Fibroblast of lung (primary cell): ENCODE data around the gene LAMB2. TPM values are rescaled to one million over a fixed set of nuclear protein-coding genes. Genes with fewer than 3 reads are reported as not detected.
A peak's percentile ranks its signal among the peaks of the same experiment; 100 is the strongest.

Experiments
- DNase-seq, 2 donors: peaks; one replicate each; pipeline versions ENCODE4 v3.0.0 to v3.0.0-alpha.2; 2010; ENCODE audit warnings: low read depth in 2 of 2
- H2AFZ ChIP-seq: 2 replicates; pipeline ENCODE4 v1.5.1; 2012; ENCODE audit warnings: low read length, control low read depth, inconsistent platforms
- H3K27ac ChIP-seq: 2 replicates; pipeline ENCODE4 v1.5.1; 2011; ENCODE audit warnings: low read length, control low read depth; ENCODE audit not compliant: insufficient read depth
- H3K27me3 ChIP-seq: 2 replicates; pipeline ENCODE4 v1.5.1; 2011; ENCODE audit warnings: mild to moderate bottlenecking, low read length; ENCODE audit not compliant: control insufficient read depth, insufficient read depth
- H3K36me3 ChIP-seq: 2 replicates; pipeline ENCODE4 v1.5.1; 2011; ENCODE audit warnings: low read length; ENCODE audit not compliant: control insufficient read depth, insufficient read depth
- H3K4me1 ChIP-seq: 2 replicates; pipeline ENCODE4 v1.5.1; 2011; ENCODE audit warnings: low read length; ENCODE audit not compliant: control insufficient read depth, insufficient read depth; ENCODE audit errors: extremely low read depth
- H3K4me2 ChIP-seq: 2 replicates; pipeline ENCODE4 v1.5.1; 2011; ENCODE audit warnings: low read length, control low read depth; ENCODE audit not compliant: insufficient read depth; ENCODE audit errors: extremely low read depth
- H3K4me3 ChIP-seq, 4 experiments: fragments of 200-600 bp in 1 of 4; sonication (generic) in 1 of 4; replicated peaks in 1 of 4; 2 replicates each; pipeline ENCODE4 v1.5.1; 2011 to 2016; ENCODE audit warnings: low read length in 4 of 4, low read depth in 3 of 4, mild to moderate bottlenecking in 3 of 4, control low read depth in 2 of 4, inconsistent platforms in 1 of 4, mixed read lengths in 1 of 4; ENCODE audit not compliant: insufficient read depth in 1 of 4; ENCODE audit errors: control extremely low read depth in 1 of 4
- H3K79me2 ChIP-seq: 2 replicates; pipeline ENCODE4 v1.5.1; 2012; ENCODE audit warnings: mild to moderate bottlenecking, low read length, inconsistent platforms; ENCODE audit not compliant: control insufficient read depth, insufficient read depth
- H3K9ac ChIP-seq: 2 replicates; pipeline ENCODE4 v1.5.1; 2011; ENCODE audit warnings: mild to moderate bottlenecking, low read length, control low read depth; ENCODE audit not compliant: insufficient read depth
- H3K9me3 ChIP-seq: 2 replicates; pipeline ENCODE4 v1.5.1; 2012; ENCODE audit warnings: low read depth, low read length; ENCODE audit not compliant: control insufficient read depth, insufficient read depth
- H4K20me1 ChIP-seq: 2 replicates; pipeline ENCODE4 v1.5.1; 2011; ENCODE audit warnings: low read length; ENCODE audit not compliant: control insufficient read depth, insufficient read depth; ENCODE audit errors: extremely low read depth
- CTCF ChIP-seq, 2 donors: IDR thresholded peaks in 1 of 2; conservative IDR thresholded peaks in 1 of 2; 1 replicate in 1 of 2; 2 replicates in 1 of 2; pipeline ENCODE4 v1.5.1; 2011 to 2012; ENCODE audit warnings: low read length in 2 of 2, control low read depth in 1 of 2, inconsistent platforms in 1 of 2, low read depth in 1 of 2, mild to moderate bottlenecking in 1 of 2
- EZH2 ChIP-seq: IDR thresholded peaks from 2 replicates; pipeline ENCODE4 v1.5.1; 2012; ENCODE audit warnings: low read length, control low read depth, mild to moderate bottlenecking; ENCODE audit errors: missing control alignments
- polyA plus RNA-seq, 2 donors: library from polyadenylated mRNA; depleted of rRNA in 1 of 2; stranded (reverse) in 1 of 2; unstranded in 1 of 2; fragments of >200 nt; gene quantifications; 2 replicates each; pipeline ENCODE4 v1.2.1, GENCODE V29; 2011 to 2012; ENCODE audit warnings: missing spikeins in 1 of 2
- total RNA-seq: library from RNA; depleted of rRNA; stranded (reverse); fragments of >200 nt; gene quantifications from 2 replicates; pipeline ENCODE4 v1.2.1, GENCODE V29; 2014

Gene LAMB2
- total and polyA plus RNA-seq, 2 donors (not counting 1 experiment from before 2014, with no cell fraction given): 375 to 1,026 TPM

DNA sequence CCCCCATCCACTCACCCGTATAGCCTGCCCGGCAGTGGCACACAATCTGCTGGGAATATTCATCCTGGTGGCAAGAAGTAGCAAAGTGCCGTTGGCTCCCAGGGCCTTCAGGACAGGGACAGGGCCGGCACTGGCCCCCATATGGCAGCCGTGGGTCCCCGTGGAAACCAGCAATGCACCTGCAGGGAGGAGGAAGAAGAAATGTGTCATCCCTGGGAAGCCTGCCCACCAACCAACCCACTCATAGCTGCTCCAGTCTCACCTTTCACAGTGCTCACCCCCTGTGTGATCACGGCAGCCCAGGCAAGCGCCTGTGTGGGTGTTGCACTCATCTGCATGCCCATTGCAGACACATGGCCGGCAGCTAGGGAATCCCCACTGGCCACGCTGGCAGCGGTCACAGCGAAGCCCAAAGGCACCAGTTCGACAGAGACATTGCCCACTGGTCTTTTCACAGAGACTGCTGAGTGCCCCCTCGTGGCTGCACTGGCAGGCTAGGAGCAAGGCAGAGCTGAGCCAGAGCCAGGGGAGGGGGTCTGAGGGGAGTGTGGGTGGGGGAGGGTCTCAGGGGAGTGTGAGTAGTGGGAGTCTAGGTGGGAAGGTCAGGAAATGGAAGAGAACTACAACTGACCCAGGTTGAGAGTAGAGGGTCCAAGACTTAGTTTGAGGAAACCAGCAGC lies 7.7 kb downstream of the LAMB2 start:
- no peak overlapping the region for H2AFZ ChIP-seq
- no peak overlapping the region for H3K4me3 ChIP-seq
- H3K36me3 ChIP-seq: peaks cover 49% of the 10 kb centered on the region
- no peak overlapping the region for H3K4me2 ChIP-seq
- peaks cover 8% of the 10 kb centered on the region for H3K79me2 ChIP-seq
- no peak overlapping the region for H3K9ac ChIP-seq
- peak in 1 of 2 donors; percentile 20 for DNase-seq
- no peaks in the 10 kb centered on the region for H3K27me3 ChIP-seq
- no peaks in the 10 kb centered on the region for H4K20me1 ChIP-seq
- H3K4me1 ChIP-seq: no peaks in the 10 kb centered on the region
- H3K27ac ChIP-seq: no peak overlapping the region
- no peaks in the 10 kb centered on the region for H3K9me3 ChIP-seq
- no peak for TF ChIP-seq EZH2
- TF ChIP-seq CTCF (conservative IDR thresholded peaks at IDR 0.05 in 1 of 2, IDR thresholded peaks at IDR 0.05 in 1 of 2; ENCODE audit: low read depth in 1 of 2, low read length in 2 of 2): peak in 1 of 2 donors; percentile 2

DNA sequence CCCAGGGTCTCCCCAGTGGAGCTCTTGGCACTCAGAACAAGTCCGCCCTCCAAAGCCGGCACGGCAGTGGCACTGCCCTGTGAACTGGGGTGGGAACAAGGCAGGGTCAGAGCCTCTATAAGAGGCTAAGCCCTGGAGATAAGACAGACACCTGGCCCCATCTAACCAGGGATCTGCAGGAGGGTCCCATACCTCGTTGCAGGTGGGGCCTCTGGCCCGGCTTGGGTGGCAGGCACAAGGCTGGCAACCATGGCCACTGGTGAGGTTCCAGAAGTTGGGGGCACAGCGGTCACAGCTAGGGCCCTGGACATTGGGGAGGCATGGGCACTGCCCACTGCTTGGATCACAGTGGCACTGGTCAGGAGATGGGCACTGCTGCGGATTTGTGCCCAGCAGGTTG lies 8.6 kb downstream of the LAMB2 start:
- peaks cover 11% of the 10 kb centered on the region for H3K79me2 ChIP-seq
- peaks cover 9% of the 10 kb centered on the region for H3K4me1 ChIP-seq
- no peak overlapping the region for H3K4me3 ChIP-seq
- peaks cover 44% of the 10 kb centered on the region for H3K36me3 ChIP-seq
- no peaks in the 10 kb centered on the region for H3K9me3 ChIP-seq
- TF ChIP-seq EZH2: no peak
- TF ChIP-seq CTCF (conservative IDR thresholded peaks at IDR 0.05 in 1 of 2, IDR thresholded peaks at IDR 0.05 in 1 of 2; ENCODE audit: low read depth in 1 of 2, low read length in 2 of 2): no peak
- H4K20me1 ChIP-seq: no peaks in the 10 kb centered on the region
- DNase-seq: no peak
- H3K27me3 ChIP-seq: no peaks in the 10 kb centered on the region
- no peak overlapping the region for H3K4me2 ChIP-seq
- H2AFZ ChIP-seq: no peak overlapping the region
- H3K27ac ChIP-seq: no peak overlapping the region
- no peak overlapping the region for H3K9ac ChIP-seq

- no peak overlapping the region for H2AFZ ChIP-seq
- no peaks in the 10 kb centered on the region for H3K9me3 ChIP-seq
- DNase-seq: no peak
- H3K9ac ChIP-seq: no peak overlapping the region
- peaks cover 9% of the 10 kb centered on the region for H3K4me1 ChIP-seq
- no peak overlapping the region for H3K4me2 ChIP-seq
- no peaks in the 10 kb centered on the region for H3K27me3 ChIP-seq
- H3K4me3 ChIP-seq: no peak overlapping the region
- peaks cover 43% of the 10 kb centered on the region for H3K36me3 ChIP-seq
- H3K79me2 ChIP-seq: peaks cover 16% of the 10 kb centered on the region
- no peak overlapping the region for H3K27ac ChIP-seq
- TF ChIP-seq CTCF (conservative IDR thresholded peaks at IDR 0.05 in 1 of 2, IDR thresholded peaks at IDR 0.05 in 1 of 2; ENCODE audit: low read depth in 1 of 2, low read length in 2 of 2) (no peak), EZH2 (no peak)
- no peaks in the 10 kb centered on the region for H4K20me1 ChIP-seq
Measured at GRCh38 chr3:49123687-49124086, 9.2 kb downstream of the LAMB2 start.
